OCI-LY1 (cell line): ENCODE data around the gene LARP6.

Experiments
- H2AFZ ChIP-seq: fragments of 200-600 bp; sonication (generic), shearing (Covaris generic); 2 replicates; pipeline ENCODE4 v1.6.0; 2014; ENCODE audit warnings: antibody characterized with exemption, mild to moderate bottlenecking, low read length
- H3F3A ChIP-seq: fragments of 200-600 bp; sonication (generic), shearing (Covaris generic); 2 replicates; pipeline ENCODE4 v1.6.0; 2014; ENCODE audit warnings: mild to moderate bottlenecking, antibody characterized with exemption, low read length, moderate library complexity; ENCODE audit not compliant: insufficient read depth
- H3K27ac ChIP-seq: fragments of 200-600 bp; sonication (generic); 2 replicates; pipeline ENCODE4 v1.5.1; 2014; ENCODE audit warnings: low read length, mixed run types, mild to moderate bottlenecking, low read depth; ENCODE audit not compliant: poor library complexity, severe bottlenecking
- H3K27me3 ChIP-seq: fragments of 200-600 bp; sonication (generic); 2 replicates; pipeline ENCODE4 v1.6.0; 2014; ENCODE audit warnings: antibody characterized with exemption, mild to moderate bottlenecking, low read length, moderate library complexity; ENCODE audit not compliant: insufficient read depth
- H3K36me3 ChIP-seq: fragments of 200-600 bp; sonication (generic); 2 replicates; pipeline ENCODE4 v1.6.1; 2014; ENCODE audit warnings: mild to moderate bottlenecking, antibody characterized with exemption, low read length, moderate library complexity, mixed read lengths; ENCODE audit not compliant: insufficient read depth
- H3K4me1 ChIP-seq: fragments of 200-600 bp; sonication (generic); 2 replicates; pipeline ENCODE4 v1.5.1; 2014; ENCODE audit warnings: mild to moderate bottlenecking, low read length, moderate library complexity; ENCODE audit not compliant: insufficient read depth, severe bottlenecking
- H3K4me2 ChIP-seq: fragments of 200-600 bp; sonication (generic), shearing (Covaris generic); 2 replicates; pipeline ENCODE4 v1.6.1; 2014; ENCODE audit warnings: low read length
- H3K4me3 ChIP-seq: fragments of 200-600 bp; sonication (generic); 2 replicates; pipeline ENCODE4 v1.5.1; 2014; ENCODE audit warnings: low read length, low read depth, mild to moderate bottlenecking, mixed read lengths; ENCODE audit not compliant: poor library complexity, severe bottlenecking
- H3K79me2 ChIP-seq: fragments of 200-600 bp; shearing (Covaris generic); 2 replicates; pipeline ENCODE4 v1.6.1; 2016; ENCODE audit warnings: mixed run types, low read length, mixed read lengths; ENCODE audit not compliant: insufficient read depth
- H3K9ac ChIP-seq: fragments of 200-600 bp; sonication (generic), shearing (Covaris generic); 2 replicates; pipeline ENCODE4 v1.6.1; 2014; ENCODE audit warnings: mild to moderate bottlenecking, low read length, mixed read lengths
- H3K9me2 ChIP-seq: fragments of 200-600 bp; sonication (generic), shearing (Covaris generic); 2 replicates; pipeline ENCODE4 v1.6.1; 2014; ENCODE audit warnings: low read depth, mild to moderate bottlenecking, low read length, mixed read lengths
- H3K9me3 ChIP-seq: fragments of 200-600 bp; shearing (Covaris generic); 2 replicates; pipeline ENCODE4 v1.6.1; 2014; ENCODE audit warnings: low read length, mixed read lengths
- H4K20me1 ChIP-seq: fragments of 200-600 bp; sonication (generic), shearing (Covaris generic); 2 replicates; pipeline ENCODE4 v1.6.0; 2016; ENCODE audit warnings: mild to moderate bottlenecking, low read length; ENCODE audit not compliant: insufficient read depth
- EZH2 ChIP-seq: fragments of 200-600 bp; sonication (generic), shearing (Covaris generic); IDR thresholded peaks from 2 replicates; pipeline ENCODE4 v1.8.0; 2017; ENCODE audit warnings: borderline replicate concordance, mixed run types, mild to moderate bottlenecking, antibody characterized with exemption, low read length, moderate library complexity, mixed read lengths
- TF ChIP-seq, protein P1 (sequence below): fragments of 200-600 bp; sonication (generic), shearing (Covaris generic); IDR thresholded peaks from 2 replicates; pipeline ENCODE4 v1.5.1; 2017; ENCODE audit warnings: mild to moderate bottlenecking, antibody characterized with exemption, low read length, moderate library complexity, mixed read lengths

LARP6 gene

DNA sequence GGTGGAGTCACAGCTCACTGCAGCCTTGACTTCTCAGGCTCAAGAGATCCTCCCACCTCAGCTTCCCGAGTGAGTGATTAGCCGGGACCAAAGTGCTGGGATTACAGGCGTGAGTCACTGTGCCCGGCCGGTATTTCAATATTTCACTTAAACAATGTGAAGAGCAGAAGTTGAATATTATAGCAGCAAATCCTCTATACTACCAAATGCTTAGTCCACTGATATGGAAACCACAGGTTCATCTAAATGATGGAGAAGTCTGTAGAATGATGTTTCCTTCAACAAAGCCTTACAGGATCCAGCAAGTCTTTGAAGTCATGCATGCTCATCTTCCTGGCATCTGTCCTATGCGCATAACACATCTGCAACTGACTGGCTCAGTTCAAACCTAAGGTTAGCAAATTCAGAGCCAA is 70.3 kb downstream of the LARP6 start:
- TF ChIP-seq, protein P1, sequence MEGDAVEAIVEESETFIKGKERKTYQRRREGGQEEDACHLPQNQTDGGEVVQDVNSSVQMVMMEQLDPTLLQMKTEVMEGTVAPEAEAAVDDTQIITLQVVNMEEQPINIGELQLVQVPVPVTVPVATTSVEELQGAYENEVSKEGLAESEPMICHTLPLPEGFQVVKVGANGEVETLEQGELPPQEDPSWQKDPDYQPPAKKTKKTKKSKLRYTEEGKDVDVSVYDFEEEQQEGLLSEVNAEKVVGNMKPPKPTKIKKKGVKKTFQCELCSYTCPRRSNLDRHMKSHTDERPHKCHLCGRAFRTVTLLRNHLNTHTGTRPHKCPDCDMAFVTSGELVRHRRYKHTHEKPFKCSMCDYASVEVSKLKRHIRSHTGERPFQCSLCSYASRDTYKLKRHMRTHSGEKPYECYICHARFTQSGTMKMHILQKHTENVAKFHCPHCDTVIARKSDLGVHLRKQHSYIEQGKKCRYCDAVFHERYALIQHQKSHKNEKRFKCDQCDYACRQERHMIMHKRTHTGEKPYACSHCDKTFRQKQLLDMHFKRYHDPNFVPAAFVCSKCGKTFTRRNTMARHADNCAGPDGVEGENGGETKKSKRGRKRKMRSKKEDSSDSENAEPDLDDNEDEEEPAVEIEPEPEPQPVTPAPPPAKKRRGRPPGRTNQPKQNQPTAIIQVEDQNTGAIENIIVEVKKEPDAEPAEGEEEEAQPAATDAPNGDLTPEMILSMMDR: no peak
- no peak for TF ChIP-seq EZH2
- H3K27ac ChIP-seq: no peak overlapping the region
- H4K20me1 ChIP-seq: no peaks in the 10 kb centered on the region
- H3K79me2 ChIP-seq: no peaks in the 10 kb centered on the region
- H3K9ac ChIP-seq: no peak overlapping the region
- no peaks in the 10 kb centered on the region for H3K9me3 ChIP-seq
- H3K36me3 ChIP-seq: no peaks in the 10 kb centered on the region
- H2AFZ ChIP-seq: no peak overlapping the region
- H3K27me3 ChIP-seq: peaks cover 3% of the 10 kb centered on the region; the same call in 1 of the 2 replicates
- no peak overlapping the region for H3K4me3 ChIP-seq
- no peaks in the 10 kb centered on the region for H3K9me2 ChIP-seq
- H3K4me1 ChIP-seq: no peaks in the 10 kb centered on the region
- H3F3A ChIP-seq: no peaks in the 10 kb centered on the region
- no peak overlapping the region for H3K4me2 ChIP-seq

DNA sequence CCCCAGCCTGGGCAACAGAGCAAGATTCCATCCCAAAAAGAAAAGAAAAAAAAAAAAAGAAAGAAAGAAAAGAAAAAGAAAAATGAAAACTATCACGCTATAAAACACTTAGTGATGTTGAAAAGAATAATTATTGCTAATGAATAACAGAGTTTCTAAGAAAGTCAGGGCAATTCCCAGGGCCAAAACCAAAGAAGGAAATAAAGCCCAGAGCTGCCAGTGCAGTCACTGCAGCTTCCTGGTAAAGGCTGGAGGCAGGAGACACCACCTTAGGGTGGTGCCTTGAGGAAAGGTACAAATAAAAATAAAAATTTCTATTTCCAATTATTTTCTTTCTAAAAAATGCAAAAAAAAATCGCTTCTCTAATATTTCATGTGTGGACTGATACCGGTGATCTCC is 70.9 kb downstream of the LARP6 start:
- no peaks in the 10 kb centered on the region for H3K4me1 ChIP-seq

DNA sequence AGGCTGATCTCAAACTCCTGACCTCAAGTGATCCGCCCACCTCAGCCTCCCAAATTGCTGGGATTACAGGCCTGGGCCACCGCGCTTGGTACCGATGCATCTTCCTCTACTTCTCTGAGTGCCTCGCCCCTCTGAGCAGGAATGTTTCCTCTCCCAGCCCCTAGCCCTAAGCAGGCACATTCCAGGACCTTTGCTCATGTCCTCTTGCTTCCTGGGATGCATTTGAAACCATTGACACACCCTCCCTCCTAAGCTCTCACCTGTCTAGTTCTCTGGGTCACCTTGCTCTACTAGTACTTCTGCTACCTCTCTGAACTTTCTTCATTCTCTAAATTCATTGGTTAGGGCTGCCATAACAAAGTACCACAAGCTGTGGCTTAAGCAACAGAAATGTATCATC is 72.7 kb downstream of the LARP6 start:
- Histone ChIP-seq H4K20me1 (no peaks in the 10 kb centered on the region), H3F3A (no peaks in the 10 kb centered on the region), H3K27me3 (no peaks in the 10 kb centered on the region), H3K4me1 (no peaks in the 10 kb centered on the region), H3K79me2 (no peaks in the 10 kb centered on the region), H3K27ac (no peak overlapping the region), H3K36me3 (no peaks in the 10 kb centered on the region), H3K9me2 (no peaks in the 10 kb centered on the region), H2AFZ (no peak overlapping the region), H3K4me2 (no peak overlapping the region), H3K9ac (no peak overlapping the region), H3K9me3 (no peaks in the 10 kb centered on the region), H3K4me3 (no peak overlapping the region)
- TF ChIP-seq, protein P1: no peak
- no peak for TF ChIP-seq EZH2

More for the DNA sequence above, 70.9 kb downstream of the LARP6 start:
- Histone ChIP-seq H3K36me3 (no peaks in the 10 kb centered on the region), H3K9me3 (no peaks in the 10 kb centered on the region), H3F3A (no peaks in the 10 kb centered on the region), H4K20me1 (no peaks in the 10 kb centered on the region), H3K4me3 (no peak overlapping the region), H3K79me2 (no peaks in the 10 kb centered on the region), H3K27me3 (peaks cover under 1% of the 10 kb centered on the region; the same call in 1 of the 2 replicates), H3K4me2 (no peak overlapping the region), H2AFZ (no peak overlapping the region), H3K27ac (no peak overlapping the region), H3K9me2 (no peaks in the 10 kb centered on the region), H3K9ac (no peak overlapping the region)
- TF ChIP-seq, protein P1: no peak
- no peak for TF ChIP-seq EZH2
